GM18508 (cell line): Measurements from ENCODE around the gene IGFLR1.

Experiments
- ATAC-seq: cut with Tn5 transposase; IDR thresholded peaks from one replicate; pipeline ENCODE4 v1.9.1; 2021; ENCODE audit warnings: moderate number of reproducible peaks; ENCODE audit not compliant: insufficient read depth, unreplicated experiment

Gene IGFLR1

GRCh38 chr19:35756377-35757230, 14.4 kb upstream of the IGFLR1 start, which contains the start of gene HSPB6:
HSPB6 (minus strand) TSS chr19:35757029; CDS start chr19:35757008, 21 bp downstream.
- no peak for ATAC-seq

- no peak for ATAC-seq
These were observed 13.5 kb upstream of the IGFLR1 start for GRCh38 chr19:35755550-35756376.

- no peak for ATAC-seq
These were observed 12.9 kb upstream of the IGFLR1 start for GRCh38 chr19:35755131-35755549.

GRCh38 chr19:35754370-35755130, 12.3 kb upstream of the IGFLR1 start:
- ATAC-seq, result no peak

- no peak for ATAC-seq
These were observed 11.6 kb upstream of the IGFLR1 start for GRCh38 chr19:35753634-35754369.

- ATAC-seq, result no peak
These were observed 10.6 kb upstream of the IGFLR1 start for GRCh38 chr19:35752746-35753350.

- no peak for ATAC-seq
These were observed 9.8 kb upstream of the IGFLR1 start for GRCh38 chr19:35751839-35752745.

- ATAC-seq, result no peak
These were observed 7.9 kb upstream of the IGFLR1 start for GRCh38 chr19:35750167-35750566.

GRCh38 chr19:35748106-35749020, 6.1 kb upstream of the IGFLR1 start, which contains the start of gene LIN37:
LIN37 (plus strand) TSS chr19:35748576; CDS start chr19:35748725, 149 bp downstream.
- peak; percentile 51 for ATAC-seq

- ATAC-seq, result no peak
These were observed 4.3 kb upstream of the IGFLR1 start for GRCh38 chr19:35746531-35746930.

- no peak for ATAC-seq
These were observed 3.8 kb upstream of the IGFLR1 start for GRCh38 chr19:35746087-35746462.

GRCh38 chr19:35745328-35746086, 3.3 kb upstream of the IGFLR1 start, which contains the start of the genes PSENEN and U2AF1L4:
PSENEN (plus strand) TSS chr19:35745651; CDS start chr19:35745931, 280 bp downstream.
U2AF1L4 (minus strand) TSS chr19:35745418; CDS start chr19:35745391, 27 bp downstream.
- no peak for ATAC-seq

- no peak for ATAC-seq
These were observed 2.4 kb upstream of the IGFLR1 start for GRCh38 chr19:35744430-35745327.

- ATAC-seq, result no peak
These were observed 1.6 kb upstream of the IGFLR1 start for GRCh38 chr19:35743640-35744429.

- ATAC-seq, result no peak
These were observed 1.1 kb downstream of the IGFLR1 start for GRCh38 chr19:35741203-35741515.
